22Rv1 (cell line): ENCODE data around the gene IMPA2.

Experiments used
- H3K27ac ChIP-seq: fragments of 450-650 bp; 2 replicates; pipeline ENCODE4 v1.5.1; 2017
- ZFX ChIP-seq: fragments of 450-650 bp; IDR thresholded peaks from 2 replicates; pipeline ENCODE4 v1.6.1; 2017; ENCODE audit warnings: antibody characterized with exemption, borderline replicate concordance
- TF ChIP-seq, protein P1 (sequence below): fragments of 450-650 bp; IDR thresholded peaks from 2 replicates; pipeline ENCODE4 v1.5.1; 2017; ENCODE audit warnings: mild to moderate bottlenecking

IMPA2 gene

DNA sequence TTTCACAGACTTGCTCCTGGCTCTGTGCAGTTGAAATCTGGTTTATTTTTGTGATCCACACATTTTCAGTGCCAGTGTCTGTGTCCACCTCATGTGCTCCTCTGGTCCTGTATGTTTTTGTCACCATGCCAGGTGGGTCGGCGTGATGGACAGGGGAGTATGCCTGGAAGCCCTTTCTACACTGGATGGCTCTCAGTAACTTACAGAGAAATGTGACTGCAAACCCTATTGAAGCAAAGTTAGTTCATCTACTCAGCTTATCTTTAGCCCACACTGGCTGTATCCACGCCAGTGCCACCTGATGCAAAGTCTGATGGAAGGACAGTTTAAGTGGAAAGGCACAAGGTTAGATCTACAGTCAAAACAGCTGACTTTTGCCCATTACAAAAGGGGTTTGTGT, 4.3 kb downstream of the IMPA2 start:
- H3K27ac ChIP-seq = no peak overlapping the region
- no peak for TF ChIP-seq ZFX
- TF ChIP-seq, protein P1, sequence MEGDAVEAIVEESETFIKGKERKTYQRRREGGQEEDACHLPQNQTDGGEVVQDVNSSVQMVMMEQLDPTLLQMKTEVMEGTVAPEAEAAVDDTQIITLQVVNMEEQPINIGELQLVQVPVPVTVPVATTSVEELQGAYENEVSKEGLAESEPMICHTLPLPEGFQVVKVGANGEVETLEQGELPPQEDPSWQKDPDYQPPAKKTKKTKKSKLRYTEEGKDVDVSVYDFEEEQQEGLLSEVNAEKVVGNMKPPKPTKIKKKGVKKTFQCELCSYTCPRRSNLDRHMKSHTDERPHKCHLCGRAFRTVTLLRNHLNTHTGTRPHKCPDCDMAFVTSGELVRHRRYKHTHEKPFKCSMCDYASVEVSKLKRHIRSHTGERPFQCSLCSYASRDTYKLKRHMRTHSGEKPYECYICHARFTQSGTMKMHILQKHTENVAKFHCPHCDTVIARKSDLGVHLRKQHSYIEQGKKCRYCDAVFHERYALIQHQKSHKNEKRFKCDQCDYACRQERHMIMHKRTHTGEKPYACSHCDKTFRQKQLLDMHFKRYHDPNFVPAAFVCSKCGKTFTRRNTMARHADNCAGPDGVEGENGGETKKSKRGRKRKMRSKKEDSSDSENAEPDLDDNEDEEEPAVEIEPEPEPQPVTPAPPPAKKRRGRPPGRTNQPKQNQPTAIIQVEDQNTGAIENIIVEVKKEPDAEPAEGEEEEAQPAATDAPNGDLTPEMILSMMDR = no peak

- H3K27ac ChIP-seq = no peak overlapping the region
- no peak for TF ChIP-seq ZFX
- TF ChIP-seq, protein P1 = no peak
These were observed 4.8 kb downstream of the IMPA2 start for GRCh38 chr18:11986061-11986460.

DNA sequence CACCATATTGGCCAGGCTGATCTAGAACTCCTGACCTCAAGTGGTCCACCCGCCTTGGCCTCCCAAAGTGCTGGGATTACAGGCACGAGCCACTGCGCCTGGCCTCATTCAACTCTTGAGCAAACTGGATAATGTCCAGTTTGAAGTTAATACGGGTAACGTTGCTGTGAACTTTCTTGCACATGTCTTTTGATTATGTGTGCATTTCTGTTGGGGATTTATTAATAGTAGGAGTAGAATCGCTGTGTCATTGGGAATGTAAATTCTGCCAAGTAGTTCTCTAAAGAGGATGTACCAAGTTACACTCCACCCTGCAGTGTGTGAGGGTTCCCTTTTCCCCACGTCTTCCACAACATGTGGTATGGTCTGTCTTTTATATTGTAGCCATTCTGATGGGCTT, 6.2 kb downstream of the IMPA2 start:
- no peak for TF ChIP-seq ZFX
- TF ChIP-seq, protein P1 = no peak
- no peak overlapping the region for H3K27ac ChIP-seq

DNA sequence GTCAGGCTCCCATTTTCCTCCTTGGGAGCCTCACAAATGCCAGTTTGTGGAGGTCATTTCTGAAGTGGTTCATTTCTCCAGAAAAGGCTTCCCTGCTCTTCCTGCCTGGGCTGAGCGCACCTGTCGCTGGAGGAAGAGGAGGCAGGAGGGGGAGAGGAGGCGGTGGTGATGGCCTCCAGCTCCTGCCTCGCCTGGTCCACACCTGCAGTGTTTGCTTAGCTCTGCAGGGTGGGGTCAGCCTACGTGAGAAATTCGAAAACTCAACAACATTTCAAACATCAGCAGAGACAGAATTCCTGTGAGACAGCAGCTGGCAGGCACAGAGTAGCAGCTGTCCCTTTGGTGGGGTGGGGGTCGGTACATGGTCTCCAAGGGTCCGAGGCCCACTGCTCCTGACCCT, 7.9 kb downstream of the IMPA2 start:
- TF ChIP-seq ZFX = no peak
- TF ChIP-seq, protein P1 = no peak

GRCh38 chr18:11989966-11990380, 8.7 kb downstream of the IMPA2 start:
- no peak for TF ChIP-seq ZFX
- TF ChIP-seq, protein P1 = no peak
- H3K27ac ChIP-seq = no peak overlapping the region

More for the DNA sequence above, 7.9 kb downstream of the IMPA2 start:
- no peak overlapping the region for H3K27ac ChIP-seq

DNA sequence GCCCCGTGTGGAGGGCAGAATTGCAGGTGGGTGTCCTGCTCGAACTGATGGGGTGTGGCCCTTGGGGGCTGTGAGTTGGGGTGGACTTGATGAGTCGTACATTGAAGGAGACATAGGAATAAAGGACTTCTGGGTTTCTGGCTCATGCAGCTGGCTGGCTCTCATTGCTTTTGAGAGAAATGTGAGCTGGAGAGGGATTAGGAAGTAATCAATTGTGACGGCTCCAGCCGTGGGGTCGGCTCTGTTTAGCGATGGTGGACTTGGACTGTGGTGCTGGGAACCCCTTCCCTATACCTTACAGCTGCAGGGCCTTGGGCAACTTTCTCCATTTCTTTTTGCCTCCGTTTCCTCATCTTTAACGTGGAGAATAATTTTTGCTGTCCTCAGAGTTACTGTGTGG, 9.2 kb downstream of the IMPA2 start:
- H3K27ac ChIP-seq = no peak overlapping the region
- TF ChIP-seq ZFX = no peak
- TF ChIP-seq, protein P1 = no peak

DNA sequence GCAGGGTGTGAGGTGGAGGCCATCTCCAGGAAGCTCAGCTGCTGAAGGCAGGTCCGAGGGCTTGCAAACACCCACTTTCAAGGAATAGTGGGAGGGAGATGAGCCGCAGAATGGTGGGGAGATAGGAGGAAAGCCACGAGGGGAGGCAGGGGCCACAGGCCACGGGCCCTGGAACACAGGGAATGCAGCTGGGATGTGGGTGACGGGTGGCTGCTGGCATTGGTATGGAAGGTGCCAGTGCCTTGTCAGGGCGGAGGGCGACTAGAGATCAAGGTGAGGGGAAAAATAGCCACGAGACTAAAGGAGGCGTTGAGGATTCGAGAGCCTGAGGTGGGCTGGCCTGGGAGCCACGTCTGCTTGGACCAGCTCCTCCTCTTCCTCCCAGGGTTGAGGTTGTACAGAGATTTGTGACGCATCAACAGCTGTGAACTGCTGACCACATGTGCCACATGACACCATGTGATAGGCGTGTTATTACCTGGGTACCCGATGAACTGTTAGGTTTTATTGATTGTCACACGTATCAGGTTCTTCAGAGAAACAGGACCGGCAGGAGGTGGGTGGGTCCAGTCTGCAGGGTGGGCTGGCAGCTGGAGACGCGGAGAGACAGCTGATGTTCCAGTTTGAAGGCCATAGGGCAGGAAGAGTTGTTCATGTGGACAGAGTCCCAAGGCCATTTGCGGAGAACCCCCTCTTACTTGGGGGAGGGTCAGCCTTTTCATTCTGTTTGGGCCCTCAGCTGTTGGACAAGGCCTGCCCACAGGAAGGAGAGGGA, 9.9 kb downstream of the IMPA2 start:
- TF ChIP-seq, protein P1 = no peak
- no peak for TF ChIP-seq ZFX
- no peak overlapping the region for H3K27ac ChIP-seq
